Measurements from ENCODE around the gene ACVR2A.

DNA sequence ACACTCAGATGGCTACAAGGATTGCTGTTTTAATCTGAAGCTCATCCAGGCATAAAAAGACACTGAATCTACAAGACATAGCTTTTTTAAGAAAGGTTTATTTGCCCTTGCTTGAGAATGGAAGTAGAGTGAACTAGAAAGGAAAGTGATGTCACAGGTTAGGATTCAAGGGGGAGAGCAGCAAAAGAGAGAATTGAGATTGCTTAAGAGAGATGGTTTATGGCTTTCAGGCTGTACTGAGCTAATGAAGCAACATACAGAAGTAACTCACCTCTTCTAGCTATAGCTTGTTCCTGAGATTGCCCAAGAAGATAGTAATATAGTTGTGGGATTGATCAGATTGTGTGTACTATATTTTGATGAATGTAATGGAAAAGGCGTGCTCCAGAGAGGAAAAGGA, 26.1 kb upstream of the ACVR2A start:
- TF ChIP-seq EZH2 (IDR thresholded peaks at IDR 0.05; ENCODE audit: borderline replicate concordance, insufficient read depth, low read length, poor library complexity, severe bottlenecking) (no peak), POLR2AphosphoS5 (IDR thresholded peaks at IDR 0.05) (no peak), SMC3 (conservative IDR thresholded peaks at IDR 0.05; ENCODE audit: poor library complexity) (no peak), MXI1 (conservative IDR thresholded peaks at IDR 0.05; ENCODE audit: poor library complexity, severe bottlenecking) (no peak), EP300 (conservative IDR thresholded peaks at IDR 0.05; ENCODE audit: poor library complexity, severe bottlenecking) (no peak)
- TF ChIP-seq, protein P1, sequence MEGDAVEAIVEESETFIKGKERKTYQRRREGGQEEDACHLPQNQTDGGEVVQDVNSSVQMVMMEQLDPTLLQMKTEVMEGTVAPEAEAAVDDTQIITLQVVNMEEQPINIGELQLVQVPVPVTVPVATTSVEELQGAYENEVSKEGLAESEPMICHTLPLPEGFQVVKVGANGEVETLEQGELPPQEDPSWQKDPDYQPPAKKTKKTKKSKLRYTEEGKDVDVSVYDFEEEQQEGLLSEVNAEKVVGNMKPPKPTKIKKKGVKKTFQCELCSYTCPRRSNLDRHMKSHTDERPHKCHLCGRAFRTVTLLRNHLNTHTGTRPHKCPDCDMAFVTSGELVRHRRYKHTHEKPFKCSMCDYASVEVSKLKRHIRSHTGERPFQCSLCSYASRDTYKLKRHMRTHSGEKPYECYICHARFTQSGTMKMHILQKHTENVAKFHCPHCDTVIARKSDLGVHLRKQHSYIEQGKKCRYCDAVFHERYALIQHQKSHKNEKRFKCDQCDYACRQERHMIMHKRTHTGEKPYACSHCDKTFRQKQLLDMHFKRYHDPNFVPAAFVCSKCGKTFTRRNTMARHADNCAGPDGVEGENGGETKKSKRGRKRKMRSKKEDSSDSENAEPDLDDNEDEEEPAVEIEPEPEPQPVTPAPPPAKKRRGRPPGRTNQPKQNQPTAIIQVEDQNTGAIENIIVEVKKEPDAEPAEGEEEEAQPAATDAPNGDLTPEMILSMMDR (IDR thresholded peaks at IDR 0.05; ENCODE audit: poor library complexity, severe bottlenecking) = no peak
- TF ChIP-seq, protein P2, sequence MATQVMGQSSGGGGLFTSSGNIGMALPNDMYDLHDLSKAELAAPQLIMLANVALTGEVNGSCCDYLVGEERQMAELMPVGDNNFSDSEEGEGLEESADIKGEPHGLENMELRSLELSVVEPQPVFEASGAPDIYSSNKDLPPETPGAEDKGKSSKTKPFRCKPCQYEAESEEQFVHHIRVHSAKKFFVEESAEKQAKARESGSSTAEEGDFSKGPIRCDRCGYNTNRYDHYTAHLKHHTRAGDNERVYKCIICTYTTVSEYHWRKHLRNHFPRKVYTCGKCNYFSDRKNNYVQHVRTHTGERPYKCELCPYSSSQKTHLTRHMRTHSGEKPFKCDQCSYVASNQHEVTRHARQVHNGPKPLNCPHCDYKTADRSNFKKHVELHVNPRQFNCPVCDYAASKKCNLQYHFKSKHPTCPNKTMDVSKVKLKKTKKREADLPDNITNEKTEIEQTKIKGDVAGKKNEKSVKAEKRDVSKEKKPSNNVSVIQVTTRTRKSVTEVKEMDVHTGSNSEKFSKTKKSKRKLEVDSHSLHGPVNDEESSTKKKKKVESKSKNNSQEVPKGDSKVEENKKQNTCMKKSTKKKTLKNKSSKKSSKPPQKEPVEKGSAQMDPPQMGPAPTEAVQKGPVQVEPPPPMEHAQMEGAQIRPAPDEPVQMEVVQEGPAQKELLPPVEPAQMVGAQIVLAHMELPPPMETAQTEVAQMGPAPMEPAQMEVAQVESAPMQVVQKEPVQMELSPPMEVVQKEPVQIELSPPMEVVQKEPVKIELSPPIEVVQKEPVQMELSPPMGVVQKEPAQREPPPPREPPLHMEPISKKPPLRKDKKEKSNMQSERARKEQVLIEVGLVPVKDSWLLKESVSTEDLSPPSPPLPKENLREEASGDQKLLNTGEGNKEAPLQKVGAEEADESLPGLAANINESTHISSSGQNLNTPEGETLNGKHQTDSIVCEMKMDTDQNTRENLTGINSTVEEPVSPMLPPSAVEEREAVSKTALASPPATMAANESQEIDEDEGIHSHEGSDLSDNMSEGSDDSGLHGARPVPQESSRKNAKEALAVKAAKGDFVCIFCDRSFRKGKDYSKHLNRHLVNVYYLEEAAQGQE (IDR thresholded peaks at IDR 0.05; ENCODE audit: borderline replicate concordance) = no peak
